T-helper 1 cell (primary cell): Measurements from ENCODE around the gene SH3PXD2A.

ENCODE experiments used
- DNase-seq, 5 donors: peaks; one replicate each; pipeline ENCODE4 v3.0.0-alpha.2; 2012 to 2020

SH3PXD2A gene

DNA sequence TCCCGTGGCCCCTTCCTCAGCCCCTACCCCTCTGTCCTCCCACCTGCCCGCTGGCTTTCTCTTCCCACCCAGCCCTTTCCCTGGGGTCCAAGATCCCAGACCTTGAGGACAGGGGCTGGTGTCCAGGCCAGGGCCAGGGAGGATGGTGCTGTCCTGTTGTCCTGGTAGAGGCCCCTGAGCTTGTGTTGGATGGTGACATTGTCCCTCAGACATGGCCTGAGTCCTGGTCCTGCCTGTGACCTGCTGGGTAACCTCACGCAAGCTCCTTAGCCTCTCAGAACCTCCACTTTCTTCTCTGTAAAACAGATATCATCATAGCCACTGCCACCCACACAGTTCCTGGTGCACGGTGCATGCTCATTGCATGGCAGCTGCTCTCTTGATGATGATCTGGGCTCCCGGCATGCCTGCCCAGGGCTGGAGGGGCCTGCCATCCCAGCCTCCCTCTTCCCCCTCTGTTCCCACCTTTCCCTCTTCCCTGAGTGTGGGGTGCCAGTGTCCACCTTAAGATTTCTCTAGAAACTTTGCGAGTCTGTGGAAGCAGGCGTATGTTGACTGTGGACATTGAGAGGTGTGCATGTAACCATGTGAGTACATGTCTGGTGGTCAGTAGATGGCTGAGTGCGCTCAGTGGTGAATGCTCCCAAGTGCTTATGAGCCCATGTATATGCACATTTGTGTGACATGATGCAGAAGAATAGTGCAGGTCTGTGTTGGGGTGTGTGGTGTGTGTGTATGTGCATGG lies 301.5 kb downstream of the SH3PXD2A start:
- DNase-seq, result peak in 1 of 5 donors; percentile 14

DNA sequence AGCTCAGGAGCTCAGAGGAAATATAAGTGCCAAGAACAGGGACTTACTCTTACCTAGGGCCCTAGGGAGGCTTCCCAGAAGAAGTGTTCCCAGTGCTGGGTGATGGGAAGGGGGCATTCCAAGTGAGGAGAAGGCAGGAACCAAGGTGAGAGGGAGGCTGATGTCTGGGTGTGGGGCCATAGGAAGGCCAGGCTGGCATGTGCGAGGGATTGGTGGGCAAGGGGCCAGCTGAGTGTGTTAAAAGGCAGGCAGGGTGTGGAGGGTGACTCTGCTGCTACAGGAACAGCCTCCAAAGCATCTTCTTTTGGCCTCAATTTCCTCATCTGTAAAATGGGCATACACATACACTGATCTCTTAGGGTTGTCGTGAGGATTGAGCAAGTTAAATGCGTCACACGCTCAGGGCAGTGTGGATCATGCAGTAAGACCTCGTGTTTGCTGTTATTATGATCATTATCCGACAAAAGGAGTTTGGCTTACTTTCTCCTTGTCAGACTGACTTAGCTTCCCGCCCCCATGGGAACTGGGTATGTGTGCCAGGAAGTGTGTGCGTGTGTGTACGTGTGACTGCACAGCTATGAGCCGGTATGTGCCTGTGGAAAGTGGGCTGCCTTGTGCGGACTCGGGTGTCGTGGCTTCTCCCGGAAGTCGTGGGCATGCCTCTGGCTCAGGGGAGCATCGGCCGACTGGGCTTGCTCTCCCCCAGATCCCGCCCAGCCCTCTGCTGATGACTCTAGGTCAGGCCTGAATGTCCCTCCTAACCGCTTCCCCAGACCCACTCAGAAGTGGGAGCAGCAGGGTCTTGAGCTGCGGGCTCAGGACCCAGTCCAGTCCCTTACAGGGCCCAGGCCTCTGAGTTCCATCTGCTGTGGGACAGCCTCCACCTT lies 302.3 kb downstream of the SH3PXD2A start:
- no peak for DNase-seq

DNA sequence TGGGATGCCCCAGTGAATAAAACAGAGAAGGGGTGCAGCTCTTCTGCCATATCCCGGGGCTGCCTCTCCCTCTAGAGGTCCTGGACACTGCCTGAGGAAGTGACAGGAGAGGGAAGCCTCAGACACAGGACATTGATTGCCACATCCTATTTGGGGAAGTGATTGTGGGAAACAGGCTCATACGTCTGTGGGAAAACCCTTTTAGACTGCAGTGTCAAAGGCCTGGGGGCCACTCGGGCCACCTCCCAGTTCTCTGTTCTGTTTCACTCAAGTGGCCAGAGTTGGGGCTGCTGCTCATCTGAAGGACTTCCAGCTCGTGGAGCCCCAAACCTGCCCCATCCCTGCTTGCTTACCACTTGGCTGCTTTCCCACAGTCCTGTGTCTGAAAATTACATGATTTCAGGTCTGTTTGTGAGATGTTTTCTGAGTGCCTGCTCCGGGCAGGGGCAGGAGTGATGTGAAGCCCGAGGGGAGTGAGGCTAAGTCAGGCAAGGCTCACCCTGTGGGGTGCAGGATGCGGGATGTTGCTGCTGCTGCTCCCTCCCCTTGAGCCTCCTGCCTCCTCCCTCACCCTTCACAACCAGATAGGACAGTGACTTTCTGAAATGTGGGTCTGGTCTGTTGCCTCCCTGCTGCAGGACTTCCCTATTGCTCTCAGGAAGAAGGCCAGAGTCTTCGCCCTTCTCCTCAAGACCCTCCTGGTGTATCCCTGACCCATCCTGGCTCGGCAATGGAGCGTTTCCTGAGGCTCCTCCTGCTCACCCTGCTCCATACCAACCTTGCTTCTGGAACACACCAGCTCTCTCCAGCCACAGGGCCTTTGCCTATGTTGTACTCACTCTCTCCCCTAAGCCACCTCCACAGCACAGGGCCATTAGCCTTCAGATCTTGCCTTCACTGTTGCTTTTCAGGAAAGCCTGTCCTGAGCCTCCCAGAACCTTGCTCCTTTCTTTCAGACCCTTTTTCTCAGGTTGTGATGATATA lies 303.5 kb downstream of the SH3PXD2A start:
- DNase-seq, result no peak

DNA sequence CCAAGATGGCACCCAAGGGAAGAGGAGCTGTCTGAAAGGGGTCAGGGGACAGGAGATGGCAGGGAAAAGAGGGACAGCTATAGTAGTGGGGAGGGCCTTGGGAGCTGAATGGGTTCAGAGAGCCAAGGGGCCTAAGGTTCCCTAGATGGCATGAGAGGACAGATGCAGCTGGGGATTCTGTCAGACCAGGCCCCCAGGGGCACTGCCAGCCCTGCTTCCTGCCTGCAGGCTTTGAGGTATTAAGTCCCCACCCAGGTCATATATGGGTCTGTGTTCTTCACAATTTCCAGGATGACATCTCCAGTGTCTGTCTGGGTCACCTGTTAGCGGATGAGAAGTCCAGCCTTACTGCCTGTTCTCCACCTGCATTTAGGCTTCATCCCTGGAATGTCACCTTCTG lies 305.1 kb downstream of the SH3PXD2A start:
- DNase-seq, result no peak

DNA sequence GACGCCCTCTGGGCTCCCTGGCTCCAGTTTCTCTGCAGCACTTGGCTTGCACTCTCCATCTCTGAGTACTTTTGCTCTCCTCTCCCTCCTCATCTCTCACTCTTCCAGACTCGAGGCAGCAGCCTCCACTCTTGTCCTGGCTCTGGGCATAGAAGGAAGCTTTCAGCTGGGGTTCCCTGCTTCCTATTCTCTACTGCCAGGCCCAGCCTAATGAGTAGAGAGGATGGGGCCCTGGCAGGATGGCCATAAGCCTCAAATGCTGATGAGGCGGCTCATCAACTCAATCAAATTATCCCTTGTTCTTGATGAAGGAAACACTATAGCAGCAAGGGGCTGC lies 306.1 kb downstream of the SH3PXD2A start:
- DNase-seq, result peak in 1 of 5 donors; percentile 4

DNA sequence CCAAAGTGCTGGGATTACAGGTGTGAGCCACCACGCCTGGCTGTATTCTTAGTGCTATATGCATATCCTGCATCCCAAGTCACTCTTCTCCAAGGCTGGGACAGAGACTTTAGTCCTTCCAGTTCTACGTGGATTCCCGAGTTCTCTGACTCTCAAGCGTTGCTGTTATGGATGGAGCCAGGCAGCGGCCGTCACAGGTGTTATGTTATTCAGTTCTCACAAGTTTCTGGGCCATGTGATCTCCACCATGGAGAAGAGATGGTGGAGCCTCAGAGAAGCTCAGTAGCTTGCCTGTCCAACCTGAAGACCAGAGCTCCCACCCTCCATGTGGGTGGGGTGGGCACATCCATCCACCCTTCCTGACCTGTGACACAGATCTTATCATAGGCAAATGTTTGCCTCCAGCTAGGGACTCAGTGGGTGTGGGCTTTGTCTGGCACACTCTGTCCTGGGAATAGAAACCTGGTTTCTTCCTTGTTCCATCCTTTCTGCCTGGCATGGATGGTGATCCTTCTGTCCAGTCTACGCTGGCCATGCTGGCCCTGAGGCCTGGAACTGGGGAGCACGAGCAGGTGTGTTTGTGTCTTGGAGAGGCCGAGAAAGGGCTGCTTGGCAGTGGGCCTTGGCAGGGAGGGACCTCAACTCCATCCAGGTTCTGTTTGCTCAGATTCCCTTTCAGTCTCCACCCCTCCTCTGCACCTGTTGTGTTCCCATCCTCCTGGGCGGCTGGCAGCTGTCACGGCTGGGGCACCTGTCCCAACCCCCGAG lies 306.6 kb downstream of the SH3PXD2A start:
- no peak for DNase-seq

DNA sequence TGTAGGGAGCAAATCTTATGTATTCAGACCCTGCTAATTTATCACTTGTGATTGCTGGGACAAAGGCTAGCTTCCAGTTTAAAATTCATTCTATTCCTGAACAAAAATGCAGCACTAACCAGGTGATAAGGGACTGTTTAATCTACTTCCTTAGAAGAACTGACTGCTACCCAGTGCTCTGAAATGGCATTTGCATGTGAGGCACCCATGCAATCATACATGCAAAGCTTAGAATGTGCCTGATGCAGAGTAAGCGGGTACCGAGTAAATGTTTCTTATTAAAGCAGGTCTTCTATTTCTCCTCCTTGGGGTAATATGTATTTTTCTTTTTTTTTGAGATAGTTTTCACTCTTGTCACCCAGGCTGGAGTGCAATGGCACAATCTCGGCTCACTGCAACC lies 307.4 kb downstream of the SH3PXD2A start:
- DNase-seq, result no peak

DNA sequence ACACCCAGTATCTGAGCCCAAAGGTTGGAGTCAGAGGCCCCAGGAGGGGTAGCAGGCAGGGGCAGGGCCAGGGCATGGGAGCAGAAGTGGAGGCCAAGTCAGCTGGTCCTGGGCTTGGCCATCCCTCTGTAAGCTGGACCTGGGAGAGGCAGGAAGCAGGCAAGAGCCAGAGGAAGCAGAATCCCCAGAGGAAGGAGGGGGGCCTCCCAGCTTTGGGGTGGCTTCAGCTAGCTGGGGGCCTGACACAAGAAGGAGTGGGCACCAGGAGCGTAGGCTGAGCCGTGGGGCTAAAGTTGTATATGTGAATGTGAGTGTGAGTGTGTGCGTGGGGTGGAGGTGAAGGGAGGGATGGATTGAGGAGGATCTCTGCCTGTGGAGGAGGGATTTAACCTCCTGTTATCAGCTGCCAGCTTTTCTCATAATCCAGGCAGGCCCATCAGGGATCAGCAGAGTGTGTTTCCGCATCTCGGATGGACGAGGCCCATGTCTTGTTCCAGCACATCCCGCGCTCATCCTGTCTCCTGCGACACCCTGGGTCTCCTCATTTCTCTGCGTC lies 307.9 kb downstream of the SH3PXD2A start:
- DNase-seq, result peak in 1 of 5 donors; percentile 6

DNA sequence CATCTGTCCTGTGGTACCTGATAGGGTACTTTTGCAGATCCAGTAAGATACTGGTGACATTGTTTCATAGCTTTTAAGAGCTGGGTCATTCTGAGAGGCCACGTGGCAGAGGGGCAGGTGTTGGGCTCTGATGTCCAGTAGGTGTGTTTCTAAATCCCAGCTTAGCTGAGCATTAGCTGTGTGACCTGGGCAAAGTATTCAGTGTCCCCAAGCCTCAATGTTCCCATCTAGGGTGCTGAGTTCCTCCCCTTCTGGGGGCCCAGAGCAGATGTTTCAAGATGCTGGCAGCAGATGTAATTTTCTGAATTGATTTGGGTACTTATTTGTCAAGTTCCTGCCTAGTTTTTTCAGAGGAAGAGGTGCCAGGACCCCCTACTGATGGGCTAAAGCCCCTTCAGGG lies 309.0 kb downstream of the SH3PXD2A start:
- DNase-seq, result no peak

DNA sequence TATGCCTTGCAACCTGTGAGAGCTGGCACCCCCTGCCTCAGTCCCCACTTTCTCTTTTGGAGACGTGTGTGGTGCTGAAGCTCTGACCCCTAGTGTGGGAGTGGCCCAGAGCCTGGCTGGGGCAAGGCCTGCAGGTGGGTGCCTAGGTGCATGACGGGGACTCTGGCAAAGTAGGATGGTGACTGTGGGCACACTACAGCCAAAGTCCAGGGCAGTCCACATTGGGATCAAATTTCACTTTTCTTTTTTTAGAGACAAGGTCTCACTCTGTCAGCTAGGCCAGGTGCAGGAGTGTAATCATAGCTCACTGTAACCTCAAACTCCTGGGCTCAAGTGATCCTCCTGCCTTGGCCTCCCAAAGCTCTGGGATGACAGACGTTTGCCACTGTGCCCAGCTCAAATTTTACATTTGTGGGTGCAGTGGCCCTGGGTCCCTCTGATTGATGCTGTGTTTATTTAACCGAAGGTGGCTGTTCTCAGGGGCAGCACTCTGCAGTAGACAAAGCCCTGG lies 309.6 kb downstream of the SH3PXD2A start:
- DNase-seq, result no peak

DNA sequence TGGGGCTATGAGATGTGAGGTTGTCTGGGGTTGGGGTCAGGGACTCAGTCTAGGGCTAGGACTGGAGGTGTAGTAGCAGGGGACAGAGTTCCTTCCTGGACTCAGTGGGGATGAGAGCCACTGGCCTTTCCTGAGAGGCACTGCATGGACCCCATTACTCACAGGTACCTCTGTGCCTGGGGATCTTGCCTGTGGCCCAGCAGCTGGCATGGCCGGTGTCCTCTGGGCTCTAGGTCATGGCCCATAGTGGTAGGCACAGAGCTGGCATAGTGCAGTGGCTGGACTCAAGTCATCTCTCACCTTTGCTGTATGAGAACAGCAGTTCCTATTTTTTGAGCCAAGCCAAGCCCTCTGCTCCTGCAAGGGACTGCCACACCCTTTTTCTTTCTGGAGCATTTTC lies 310.0 kb downstream of the SH3PXD2A start:
- DNase-seq, result no peak

DNA sequence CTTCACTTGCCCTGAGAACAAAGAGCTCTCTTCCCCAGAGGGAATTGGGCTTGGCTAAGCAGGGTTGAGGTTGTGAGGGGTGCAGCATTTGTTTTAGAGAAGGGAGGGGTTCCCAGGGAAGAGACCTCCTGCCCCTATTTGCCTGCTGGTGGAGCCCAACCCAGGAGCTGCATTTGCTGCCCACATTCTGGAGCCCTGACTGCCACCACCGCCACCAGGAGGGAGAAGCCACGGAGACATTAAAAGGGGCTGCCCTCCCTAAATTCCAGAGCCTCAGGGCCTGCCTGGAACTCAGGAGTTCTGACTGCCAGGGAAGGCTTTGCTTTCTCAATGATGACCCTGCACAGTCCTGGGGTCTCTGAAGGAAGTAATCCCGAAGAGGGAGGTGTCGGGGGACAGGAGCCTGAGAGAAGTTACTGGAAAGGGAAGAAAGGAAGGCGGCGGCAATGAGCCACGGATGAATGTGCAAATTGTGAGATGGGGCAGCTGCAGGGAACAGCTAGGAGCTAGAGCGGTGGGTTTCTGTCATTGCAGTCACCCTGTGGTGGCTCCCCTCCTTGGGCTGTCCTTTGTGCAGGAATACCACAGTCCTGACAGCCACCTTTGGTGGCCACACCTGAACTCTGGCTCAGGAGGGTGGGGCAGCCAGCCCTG lies 310.6 kb downstream of the SH3PXD2A start:
- no peak for DNase-seq
